GM18873 (cell line): ENCODE measurements around the gene KCNJ5.

Experiments
- ATAC-seq: cut with Tn5 transposase; IDR thresholded peaks from one replicate; pipeline ENCODE4 v1.9.1; 2021; ENCODE audit warnings: mild to moderate bottlenecking, moderate library complexity, moderate number of reproducible peaks; ENCODE audit not compliant: unreplicated experiment, low FRiP score

The KCNJ5 gene

GRCh38 chr11:128946648-128947047 lies 55.5 kb downstream of the KCNJ5 start:
- ATAC-seq, result no peak

GRCh38 chr11:128947773-128948172 lies 56.6 kb downstream of the KCNJ5 start:
- ATAC-seq, result no peak

- no peak for ATAC-seq
Measured at GRCh38 chr11:128948583-128948982, 57.4 kb downstream of the KCNJ5 start.

- ATAC-seq, result no peak
Measured at GRCh38 chr11:128949791-128950454, 58.8 kb downstream of the KCNJ5 start.

- ATAC-seq, result no peak
Measured at GRCh38 chr11:128953151-128953550, 62.0 kb downstream of the KCNJ5 start.

- no peak for ATAC-seq
Measured at GRCh38 chr11:128955636-128956035, 64.5 kb downstream of the KCNJ5 start.

- peak; percentile 61 for ATAC-seq
Measured at GRCh38 chr11:128956401-128957201, 65.4 kb downstream of the KCNJ5 start.

GRCh38 chr11:128957202-128957482 lies 66.0 kb downstream of the KCNJ5 start:
- ATAC-seq, result no peak

- ATAC-seq, result no peak
Measured at GRCh38 chr11:128961645-128962044, 70.5 kb downstream of the KCNJ5 start.

GRCh38 chr11:128962896-128963295 lies 71.7 kb downstream of the KCNJ5 start:
- ATAC-seq, result no peak

- ATAC-seq, result no peak
Measured at GRCh38 chr11:128963744-128964325, 72.7 kb downstream of the KCNJ5 start.

GRCh38 chr11:128964463-128964930 lies 73.3 kb downstream of the KCNJ5 start:
- no peak for ATAC-seq

GRCh38 chr11:128965485-128965884 lies 74.3 kb downstream of the KCNJ5 start:
- ATAC-seq, result peak; percentile 99

- no peak for ATAC-seq
Measured at GRCh38 chr11:128967578-128967977, 76.4 kb downstream of the KCNJ5 start.

- no peak for ATAC-seq
Measured at GRCh38 chr11:128968916-128969315, 77.8 kb downstream of the KCNJ5 start.
